ENCODE data around the gene DNM1. TPM values are rescaled to one million over a fixed set of nuclear protein-coding genes. Genes with fewer than 3 reads are reported as not detected.

DNM1 gene
- total RNA-seq = 83.0 and 86.0 TPM in 2 replicates

GRCh38 chr9:128203024-128203706 is at the start of gene DNM1:
Gene DNM1, plus strand, starts transcription at chr9:128203379. Its CDS starts 92 bp downstream, at chr9:128203471.

GRCh38 chr9:128159784-128160602 is 43.2 kb upstream of the DNM1 start, which contains the start of gene BBLN:
Gene BBLN, plus strand, starts transcription at chr9:128160265. Its CDS starts 143 bp downstream, at chr9:128160408.

GRCh38 chr9:128191406-128192046 is 11.7 kb upstream of the DNM1 start, which contains the start of gene CIZ1:
Gene CIZ1, minus strand, starts transcription at chr9:128191572. Its CDS starts 715 bp downstream, at chr9:128190857.

GRCh38 chr9:128275198-128276007 is 72.2 kb downstream of the DNM1 start, which contains the start of gene GOLGA2:
Gene GOLGA2, minus strand, starts transcription at chr9:128276007. Its CDS starts 31 bp downstream, at chr9:128275976.

GRCh38 chr9:128276008-128276573 is 72.9 kb downstream of the DNM1 start, which contains the start of gene SWI5:
Gene SWI5, plus strand, starts transcription at chr9:128276276.

Other genes starting within 250 kb of the DNM1 start
- 12.9 and 15.4 TPM in 2 replicates for gene EEIG1, start 222.4 kb upstream of the DNM1 start, total RNA-seq
- gene NAIF1, start 136.1 kb upstream of the DNM1 start, total RNA-seq = 14.2 and 14.3 TPM in 2 replicates
- gene SLC25A25, start 135.1 kb upstream of the DNM1 start, total RNA-seq = 25.5 and 29.7 TPM in 2 replicates
- gene PTGES2, start 75.7 kb upstream of the DNM1 start, total RNA-seq = 62.0 and 63.5 TPM in 2 replicates
- not detected in 2 replicates for gene LCN2, start 53.9 kb upstream of the DNM1 start, total RNA-seq
- gene BBLN, start 43.1 kb upstream of the DNM1 start, total RNA-seq = 31.0 and 55.7 TPM in 2 replicates
- gene CIZ1, start 11.8 kb upstream of the DNM1 start, total RNA-seq = 35.6 and 42.7 TPM in 2 replicates
- 114 and 127 TPM in 2 replicates for gene GOLGA2, start 72.6 kb downstream of the DNM1 start, total RNA-seq
- 44.3 and 46.5 TPM in 2 replicates for gene SWI5, start 72.9 kb downstream of the DNM1 start, total RNA-seq
- gene TRUB2, start 119.1 kb downstream of the DNM1 start, total RNA-seq = 13.7 and 19.5 TPM in 2 replicates
- gene COQ4, start 119.5 kb downstream of the DNM1 start, total RNA-seq = 17.0 and 23.1 TPM in 2 replicates
- gene SLC27A4, start 137.1 kb downstream of the DNM1 start, total RNA-seq = 10.6 and 18.9 TPM in 2 replicates
- 32.7 and 36.7 TPM in 2 replicates for gene URM1, start 168.0 kb downstream of the DNM1 start, total RNA-seq
- 86.8 and 179 TPM in 2 replicates for gene CERCAM, start 217.5 kb downstream of the DNM1 start, total RNA-seq